ENCODE data around the gene CBFA2T2. TPM values are rescaled to one million over a fixed set of nuclear protein-coding genes. Genes with fewer than 3 reads are reported as not detected.
"Not testable (repeated sequence)": the region's sequence is repeated elsewhere in the genome, so short reads cannot be mapped to it uniquely, and the experiment has no call there.

CBFA2T2 gene
- total RNA-seq, 1 experiment from 2014 or later: 7.5 TPM

GRCh38 chr20:33509057-33509456 lies 19.2 kb downstream of the CBFA2T2 start:
- not testable (repeated sequence) for H3K36me3 ChIP-seq (replicated peaks; ENCODE audit: control insufficient read depth, insufficient read depth, low read length); H3K27me3 ChIP-seq (ENCODE audit: control insufficient read depth, insufficient read depth, low read length); DNase-seq; H3K4me3 ChIP-seq (ENCODE audit: insufficient read depth, low read depth, low read length)

- not testable (repeated sequence) for DNase-seq; H3K36me3 ChIP-seq (replicated peaks; ENCODE audit: control insufficient read depth, insufficient read depth, low read length); H3K4me3 ChIP-seq (ENCODE audit: insufficient read depth, low read depth, low read length); H3K27me3 ChIP-seq (ENCODE audit: control insufficient read depth, insufficient read depth, low read length)
Observed at GRCh38 chr20:33511876-33512275, 22.0 kb downstream of the CBFA2T2 start.

GRCh38 chr20:33515569-33516216 lies 25.8 kb downstream of the CBFA2T2 start:
- Histone ChIP-seq H3K4me3 (ENCODE audit: insufficient read depth, low read depth, low read length) (no peak overlapping the region), H3K27me3 (ENCODE audit: control insufficient read depth, insufficient read depth, low read length) (no peaks in the 10 kb centered on the region), H3K36me3 (replicated peaks; ENCODE audit: control insufficient read depth, insufficient read depth, low read length) (no peaks in the 10 kb centered on the region)
- DNase-seq: no peak

GRCh38 chr20:33516882-33517281 lies 27.0 kb downstream of the CBFA2T2 start:
- no peaks in the 10 kb centered on the region for H3K27me3 ChIP-seq (ENCODE audit: control insufficient read depth, insufficient read depth, low read length)

GRCh38 chr20:33518071-33518470 lies 28.2 kb downstream of the CBFA2T2 start:
- Histone ChIP-seq H3K4me3 (ENCODE audit: insufficient read depth, low read depth, low read length) (no peak overlapping the region), H3K27me3 (ENCODE audit: control insufficient read depth, insufficient read depth, low read length) (no peaks in the 10 kb centered on the region), H3K36me3 (replicated peaks; ENCODE audit: control insufficient read depth, insufficient read depth, low read length) (no peaks in the 10 kb centered on the region)
- DNase-seq: no peak

More at GRCh38 chr20:33516882-33517281, 27.0 kb downstream of the CBFA2T2 start:
- no peaks in the 10 kb centered on the region for H3K36me3 ChIP-seq (replicated peaks; ENCODE audit: control insufficient read depth, insufficient read depth, low read length)
- no peak for DNase-seq
- H3K4me3 ChIP-seq (ENCODE audit: insufficient read depth, low read depth, low read length): no peak overlapping the region

- no peak for DNase-seq
- H3K36me3 ChIP-seq (replicated peaks; ENCODE audit: control insufficient read depth, insufficient read depth, low read length): no peaks in the 10 kb centered on the region
- no peaks in the 10 kb centered on the region for H3K27me3 ChIP-seq (ENCODE audit: control insufficient read depth, insufficient read depth, low read length)
- no peak overlapping the region for H3K4me3 ChIP-seq (ENCODE audit: insufficient read depth, low read depth, low read length)
Observed at GRCh38 chr20:33521461-33521860, 31.6 kb downstream of the CBFA2T2 start.

DNA sequence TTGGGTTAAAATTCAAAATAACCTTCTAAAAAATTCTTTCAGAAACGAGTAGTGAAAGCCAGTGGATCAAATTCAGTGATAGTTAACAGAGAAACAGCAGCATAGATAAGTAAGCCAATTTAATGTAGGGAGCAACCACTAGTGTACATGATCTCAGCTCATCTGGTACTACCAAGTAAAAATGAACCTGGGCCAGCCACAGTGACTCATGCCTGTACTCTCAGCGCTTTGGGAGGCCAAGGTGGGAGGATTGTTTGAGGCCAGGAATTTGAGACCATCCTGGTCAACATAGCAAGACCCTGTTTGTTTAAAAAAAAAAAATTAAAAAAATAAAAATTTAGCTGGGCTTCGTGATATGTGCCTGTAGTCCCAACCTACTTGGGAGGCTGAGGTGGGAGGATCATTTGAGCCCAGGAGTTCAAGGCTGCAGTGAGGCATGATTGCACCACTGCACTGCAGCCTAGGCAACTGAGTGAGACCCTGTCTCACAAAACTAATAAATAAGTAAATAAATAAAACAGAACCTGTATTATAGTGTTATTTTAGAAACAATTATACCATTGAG lies 32.4 kb downstream of the CBFA2T2 start:
- Histone ChIP-seq H3K36me3 (replicated peaks; ENCODE audit: control insufficient read depth, insufficient read depth, low read length) (no peaks in the 10 kb centered on the region), H3K27me3 (ENCODE audit: control insufficient read depth, insufficient read depth, low read length) (no peaks in the 10 kb centered on the region), H3K4me3 (ENCODE audit: insufficient read depth, low read depth, low read length) (no peak overlapping the region)
- DNase-seq: no peak

DNA sequence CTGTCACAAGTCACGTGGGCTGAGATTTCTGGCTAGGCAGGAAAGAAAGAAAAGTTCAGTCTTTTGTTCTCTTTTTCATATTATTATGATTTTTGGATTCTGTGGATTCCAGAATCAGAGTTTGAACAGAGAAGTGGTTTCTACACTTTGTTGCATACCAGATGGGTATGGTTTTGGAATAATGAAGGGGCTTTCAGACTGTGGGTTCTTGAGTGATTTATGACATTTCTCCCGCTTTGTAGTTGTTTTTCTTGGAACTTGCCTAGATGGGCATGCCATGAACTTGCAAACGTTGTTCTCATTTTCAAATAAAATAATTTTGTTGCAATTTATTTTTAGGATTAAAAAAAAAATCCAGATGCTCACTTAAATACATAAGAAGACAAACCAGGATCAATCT lies 34.4 kb downstream of the CBFA2T2 start:
- no peak overlapping the region for H3K4me3 ChIP-seq (ENCODE audit: insufficient read depth, low read depth, low read length)
- H3K36me3 ChIP-seq (replicated peaks; ENCODE audit: control insufficient read depth, insufficient read depth, low read length): no peaks in the 10 kb centered on the region
- H3K27me3 ChIP-seq (ENCODE audit: control insufficient read depth, insufficient read depth, low read length): no peaks in the 10 kb centered on the region
- DNase-seq: no peak

DNA sequence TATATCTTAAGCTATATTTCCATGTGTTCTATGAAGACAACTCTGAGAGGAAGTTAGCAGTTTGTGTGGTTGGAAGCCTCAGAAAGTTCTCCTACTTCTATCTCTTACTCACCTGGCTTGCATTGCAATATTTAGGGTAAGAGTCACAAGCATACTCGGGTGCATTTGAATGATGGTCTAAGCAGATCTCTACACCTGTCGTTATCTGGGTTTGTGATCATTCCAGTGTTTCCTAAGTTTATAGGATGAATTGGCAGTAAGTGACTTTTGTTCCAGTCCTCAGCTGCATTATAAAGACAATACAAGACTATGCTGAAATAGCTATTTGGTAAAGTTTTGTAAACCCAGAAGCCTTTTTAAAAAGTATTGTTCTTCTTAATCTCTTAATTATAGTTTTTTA lies 36.9 kb downstream of the CBFA2T2 start:
- Histone ChIP-seq H3K27me3 (ENCODE audit: control insufficient read depth, insufficient read depth, low read length) (no peaks in the 10 kb centered on the region), H3K36me3 (replicated peaks; ENCODE audit: control insufficient read depth, insufficient read depth, low read length) (no peaks in the 10 kb centered on the region; the same call in 1 of the 2 replicates), H3K4me3 (ENCODE audit: insufficient read depth, low read depth, low read length) (no peak overlapping the region)
- DNase-seq: no peak

- DNase-seq: no peak
- Histone ChIP-seq H3K27me3 (ENCODE audit: control insufficient read depth, insufficient read depth, low read length) (no peaks in the 10 kb centered on the region), H3K4me3 (ENCODE audit: insufficient read depth, low read depth, low read length) (no peak overlapping the region), H3K36me3 (replicated peaks; ENCODE audit: control insufficient read depth, insufficient read depth, low read length) (no peaks in the 10 kb centered on the region; the same call in 1 of the 2 replicates)
Observed at GRCh38 chr20:33531047-33531877, 41.4 kb downstream of the CBFA2T2 start.

DNA sequence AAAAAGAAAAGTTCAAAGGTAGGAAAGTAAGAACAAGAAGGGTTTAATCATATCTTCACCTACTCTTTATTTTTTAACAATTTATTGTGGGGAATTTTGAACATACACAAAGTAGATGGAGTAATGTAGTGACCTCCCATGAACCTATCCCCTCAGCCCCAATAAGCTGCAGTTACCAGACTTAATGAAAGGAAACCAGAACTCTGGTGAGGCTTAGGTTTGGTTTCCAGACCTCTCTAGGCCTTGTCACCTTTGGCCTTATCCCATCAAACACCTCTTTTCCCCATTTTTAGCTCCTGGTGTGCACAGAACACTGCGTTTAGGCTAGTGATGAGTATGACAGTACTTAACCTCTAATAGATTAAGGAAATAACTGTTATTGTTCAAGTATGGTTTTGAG lies 42.0 kb downstream of the CBFA2T2 start:
- DNase-seq: no peak
- no peaks in the 10 kb centered on the region for H3K27me3 ChIP-seq (ENCODE audit: control insufficient read depth, insufficient read depth, low read length)
- H3K4me3 ChIP-seq (ENCODE audit: insufficient read depth, low read depth, low read length): no peak overlapping the region
- H3K36me3 ChIP-seq (replicated peaks; ENCODE audit: control insufficient read depth, insufficient read depth, low read length): no peaks in the 10 kb centered on the region; the same call in 1 of the 2 replicates

DNA sequence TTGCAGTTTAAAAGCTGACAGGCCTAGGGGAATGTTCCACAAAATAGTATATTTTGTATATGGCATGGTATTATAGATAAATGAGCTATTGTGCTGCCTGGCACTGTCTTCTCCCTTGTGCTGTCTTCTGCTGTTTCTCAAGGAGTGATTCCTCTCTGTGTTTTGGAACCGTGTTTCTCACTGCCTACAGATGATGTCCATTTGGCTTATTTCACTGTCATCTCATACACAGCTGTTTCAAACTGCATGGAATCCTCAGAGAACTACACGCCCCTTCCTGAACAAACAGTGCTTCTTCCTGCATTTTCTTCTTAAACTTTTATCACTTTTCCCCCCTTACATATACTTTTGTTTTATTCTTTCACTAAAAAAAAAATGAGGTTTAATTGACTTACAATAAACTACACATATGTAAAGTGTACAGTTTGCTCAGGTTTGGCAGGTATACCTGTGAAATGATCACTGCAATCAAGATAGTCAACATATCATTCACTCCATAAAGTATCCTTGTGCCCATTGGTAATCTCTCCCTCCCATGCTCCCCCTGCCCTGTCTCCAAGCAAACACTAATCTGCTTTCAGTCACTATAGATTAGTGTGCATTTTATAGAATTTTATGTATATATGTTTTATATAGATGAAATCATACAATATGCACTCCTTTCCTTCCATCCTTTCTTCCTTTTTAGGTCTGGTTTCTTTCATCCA lies 43.0 kb downstream of the CBFA2T2 start:
- no peaks in the 10 kb centered on the region; the same call in 1 of the 2 replicates for H3K36me3 ChIP-seq (replicated peaks; ENCODE audit: control insufficient read depth, insufficient read depth, low read length)

GRCh38 chr20:33535717-33536116 lies 45.8 kb downstream of the CBFA2T2 start:
- not testable (repeated sequence) for H3K27me3 ChIP-seq (ENCODE audit: control insufficient read depth, insufficient read depth, low read length); H3K4me3 ChIP-seq (ENCODE audit: insufficient read depth, low read depth, low read length); H3K36me3 ChIP-seq (replicated peaks; ENCODE audit: control insufficient read depth, insufficient read depth, low read length); DNase-seq

More for the DNA sequence above, 43.0 kb downstream of the CBFA2T2 start:
- no peak for DNase-seq
- Histone ChIP-seq H3K27me3 (ENCODE audit: control insufficient read depth, insufficient read depth, low read length) (no peaks in the 10 kb centered on the region), H3K4me3 (ENCODE audit: insufficient read depth, low read depth, low read length) (no peak overlapping the region)

GRCh38 chr20:33537608-33538007 lies 47.7 kb downstream of the CBFA2T2 start:
- Histone ChIP-seq H3K4me3 (ENCODE audit: insufficient read depth, low read depth, low read length) (no peak overlapping the region), H3K36me3 (replicated peaks; ENCODE audit: control insufficient read depth, insufficient read depth, low read length) (no peaks in the 10 kb centered on the region), H3K27me3 (ENCODE audit: control insufficient read depth, insufficient read depth, low read length) (no peaks in the 10 kb centered on the region)
- DNase-seq: no peak

Data from H7 (cell line).